CD14-positive monocyte (primary cell): ENCODE results near the gene PLEKHA8. TPM values are rescaled to one million over a fixed set of nuclear protein-coding genes. Genes with fewer than 3 reads are reported as not detected.
A peak's percentile ranks its signal among the peaks of the same experiment; 100 is the strongest.

Experiments used
- DNase-seq, 3 donors: peaks; one replicate each; pipeline ENCODE4 v3.0.0-alpha.2; 2011 to 2022
- H2AFZ ChIP-seq: 2 replicates; pipeline ENCODE4 v1.6.0; 2012; ENCODE audit warnings: mild to moderate bottlenecking, low read depth, low read length, inconsistent platforms; ENCODE audit not compliant: insufficient read depth, poor library complexity, severe bottlenecking
- H3K27ac ChIP-seq, 2 donors: 1 replicate in 1 of 2; 2 replicates in 1 of 2; pipeline ENCODE4 v1.5.1; 2012 to 2013; ENCODE audit warnings: low read length in 2 of 2, control low read depth in 1 of 2, inconsistent platforms in 1 of 2, low read depth in 1 of 2, mild to moderate bottlenecking in 1 of 2
- H3K27me3 ChIP-seq, 2 donors: one replicate each; pipeline versions ENCODE4 v1.6.0 to v1.6.1; 2011 to 2013; ENCODE audit warnings: low read length in 2 of 2; ENCODE audit not compliant: control insufficient read depth in 2 of 2, insufficient read depth in 2 of 2
- H3K36me3 ChIP-seq, 2 donors: replicated peaks in 1 of 2; 1 replicate in 1 of 2; 2 replicates in 1 of 2; pipeline versions ENCODE4 v1.5.1 to v1.6.1; 2012 to 2013; ENCODE audit warnings: low read length in 2 of 2, control low read depth in 1 of 2, inconsistent platforms in 1 of 2, mild to moderate bottlenecking in 1 of 2; ENCODE audit not compliant: insufficient read depth in 2 of 2, control insufficient read depth in 1 of 2
- H3K4me1 ChIP-seq, 2 donors: 1 replicate in 1 of 2; 2 replicates in 1 of 2; pipeline versions ENCODE4 v1.5.1 to v1.6.1; 2012 to 2013; ENCODE audit warnings: low read length in 2 of 2, control low read depth in 1 of 2, inconsistent platforms in 1 of 2, mild to moderate bottlenecking in 1 of 2, moderate library complexity in 1 of 2; ENCODE audit not compliant: insufficient read depth in 2 of 2, control insufficient read depth in 1 of 2
- H3K4me2 ChIP-seq: replicated peaks from 2 replicates; pipeline ENCODE3; 2012; ENCODE audit warnings: low read length, moderate library complexity, mild to moderate bottlenecking; ENCODE audit not compliant: poor library complexity, severe bottlenecking; ENCODE audit errors: extremely low read depth
- H3K4me3 ChIP-seq, 3 experiments: fragments of 200-600 bp in 1 of 3; sonication (generic) in 1 of 3; replicated peaks in 1 of 3; 1 replicate in 2 of 3; 2 replicates in 1 of 3; pipeline ENCODE4 v1.5.1; 2011 to 2013; ENCODE audit warnings: low read length in 3 of 3, mild to moderate bottlenecking in 3 of 3, control low read depth in 2 of 3, low read depth in 2 of 3, inconsistent platforms in 1 of 3, moderate library complexity in 1 of 3
- H3K79me2 ChIP-seq: 2 replicates; pipeline ENCODE4 v1.6.0; 2012; ENCODE audit warnings: mild to moderate bottlenecking, control low read depth, inconsistent platforms, low read length, moderate library complexity; ENCODE audit not compliant: insufficient read depth
- H3K9ac ChIP-seq: 2 replicates; pipeline ENCODE4 v1.6.0; 2017; ENCODE audit warnings: low read length, mild to moderate bottlenecking; ENCODE audit not compliant: insufficient read depth, poor library complexity, severe bottlenecking
- H3K9me3 ChIP-seq, 2 donors: replicated peaks in 1 of 2; 1 replicate in 1 of 2; 2 replicates in 1 of 2; pipeline versions ENCODE4 v1.5.1 to v1.6.1; 2012 to 2013; ENCODE audit warnings: low read length in 2 of 2, control low read depth in 1 of 2; ENCODE audit not compliant: control insufficient read depth in 1 of 2, insufficient read depth in 1 of 2
- H4K20me1 ChIP-seq: 2 replicates; pipeline ENCODE4 v1.6.0; 2012; ENCODE audit warnings: mild to moderate bottlenecking, low read length, control low read depth, moderate library complexity; ENCODE audit not compliant: insufficient read depth
- H3K27ac Mint-ChIP-seq, 7 donors: one replicate each; pipeline ENCODE4 v1.8.0; 2020; ENCODE audit warnings: mild to moderate bottlenecking in 7 of 7, mixed read lengths in 7 of 7, moderate library complexity in 6 of 7, inconsistent platforms in 2 of 7
- H3K27me3 Mint-ChIP-seq, 3 donors: one replicate each; pipeline ENCODE4 v1.8.0; 2021 to 2022; ENCODE audit warnings: low read depth in 3 of 3, mild to moderate bottlenecking in 3 of 3, mixed read lengths in 3 of 3, moderate library complexity in 3 of 3, inconsistent platforms in 1 of 3
- H3K36me3 Mint-ChIP-seq, 2 donors: one replicate each; pipeline ENCODE4 v1.8.0; 2020; ENCODE audit warnings: mixed read lengths in 2 of 2, inconsistent platforms in 1 of 2, mild to moderate bottlenecking in 1 of 2
- H3K4me1 Mint-ChIP-seq: one replicate; pipeline ENCODE4 v1.8.0; 2020; ENCODE audit warnings: mild to moderate bottlenecking, mixed read lengths
- H3K4me3 Mint-ChIP-seq, 2 donors: one replicate each; pipeline ENCODE4 v1.8.0; 2020; ENCODE audit warnings: mild to moderate bottlenecking in 2 of 2, mixed read lengths in 2 of 2, moderate library complexity in 1 of 2
- H3K9me3 Mint-ChIP-seq, 7 donors: one replicate each; pipeline ENCODE4 v1.8.0; 2020 to 2022; ENCODE audit warnings: mixed read lengths in 7 of 7, mild to moderate bottlenecking in 6 of 7, moderate library complexity in 6 of 7, inconsistent platforms in 2 of 7
- WGBS: methylation state at CpG from one replicate; pipeline ENCODE4 v1.1.5; 2013; ENCODE audit warnings: missing lambda C conversion rate; ENCODE audit not compliant: insufficient coverage; 5-methylcytosine and 5-hydroxymethylcytosine counted together
- intact Hi-C, 2 donors: fragments of 100-400 bp; cut with micrococcal nuclease; formaldehyde crosslinking; loops; one replicate each; pipeline versions ENCODE4 v1.15.0 to v1.15.1; 2023
- polyA plus RNA-seq, 3 donors: library from polyadenylated mRNA; depleted of rRNA in 1 of 3; unstranded in 2 of 3; stranded (reverse) in 1 of 3; fragments of 300-500 nt in 2 of 3; fragments of >200 nt in 1 of 3; fragmentation: Illumina TruSeq in 2 of 3; gene quantifications; 1 replicate in 2 of 3; 2 replicates in 1 of 3; pipeline ENCODE4 v1.2.3, GENCODE V29; 2012 to 2021
- TF ChIP-seq, protein P1 (sequence below): fragments of 200-600 bp; IDR thresholded peaks from one replicate; pipeline ENCODE4 v1.8.0; 2022; ENCODE audit warnings: antibody characterized with exemption, mild to moderate bottlenecking

Gene PLEKHA8
- polyA plus RNA-seq, 3 donors, result 2.4 to 2.7 (median 2.6) TPM

DNA sequence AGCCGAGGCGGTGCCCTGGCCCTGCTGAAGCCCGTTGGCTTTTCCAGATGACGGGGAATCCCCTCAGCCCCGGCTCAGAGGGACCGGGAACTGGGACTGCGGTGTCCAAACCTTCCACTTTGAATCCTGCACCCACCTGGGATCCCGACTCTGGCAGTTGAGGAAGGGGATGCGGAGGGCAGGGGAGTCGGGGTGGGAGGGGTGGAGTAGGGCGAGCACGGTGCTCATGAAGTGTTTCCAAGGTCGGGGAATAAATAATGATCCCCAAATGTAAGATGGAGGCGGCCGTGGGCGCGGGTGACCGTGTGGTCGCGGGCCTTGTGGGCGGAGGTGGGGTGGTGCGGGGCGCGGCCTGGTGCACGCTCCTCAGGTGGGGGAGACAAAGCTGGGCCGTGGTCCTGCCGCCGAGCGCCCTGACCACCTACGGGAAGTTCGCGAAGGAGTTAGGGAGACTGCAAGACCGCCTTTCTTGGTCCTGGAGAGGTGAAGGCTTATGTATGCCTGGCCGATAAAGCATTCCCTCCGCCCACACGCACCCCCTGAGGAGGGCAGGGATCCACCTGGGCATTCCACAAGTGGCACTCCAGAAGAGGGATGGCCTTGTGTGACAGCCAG lies 108.0 kb downstream of the PLEKHA8 start:
- H3K4me2 ChIP-seq, result peak overlapping the region; percentile 95
- H3K4me3 ChIP-seq, result peak overlapping the region; percentile 54 to 90 (median 78)
- DNase-seq, result no peak
- Mint-ChIP-seq H3K4me3 (peak overlapping the region; percentile 88 to 96), H3K4me1 (peaks cover 12% of the 10 kb centered on the region), H3K9me3 (peaks cover 0 to 2% (median 0%) of the 10 kb centered on the region in 7 donors), H3K27ac (peak overlapping the region in 1 of 7 donors; percentile 59), H3K27me3 (peaks cover 15 to 25% (median 22%) of the 10 kb centered on the region in 3 donors), H3K36me3 (peaks cover 0 to 4% of the 10 kb centered on the region in 2 donors)
- no peak overlapping the region for H3K27ac ChIP-seq
- 6% methylated on average over 30 of the region's 36 CpGs for WGBS
- H4K20me1 ChIP-seq, result no peaks in the 10 kb centered on the region
- H3K79me2 ChIP-seq, result peaks cover 4% of the 10 kb centered on the region
- intact Hi-C loops, result no loop called here
- no peaks in the 10 kb centered on the region for H3K36me3 ChIP-seq
- TF ChIP-seq, protein P1, sequence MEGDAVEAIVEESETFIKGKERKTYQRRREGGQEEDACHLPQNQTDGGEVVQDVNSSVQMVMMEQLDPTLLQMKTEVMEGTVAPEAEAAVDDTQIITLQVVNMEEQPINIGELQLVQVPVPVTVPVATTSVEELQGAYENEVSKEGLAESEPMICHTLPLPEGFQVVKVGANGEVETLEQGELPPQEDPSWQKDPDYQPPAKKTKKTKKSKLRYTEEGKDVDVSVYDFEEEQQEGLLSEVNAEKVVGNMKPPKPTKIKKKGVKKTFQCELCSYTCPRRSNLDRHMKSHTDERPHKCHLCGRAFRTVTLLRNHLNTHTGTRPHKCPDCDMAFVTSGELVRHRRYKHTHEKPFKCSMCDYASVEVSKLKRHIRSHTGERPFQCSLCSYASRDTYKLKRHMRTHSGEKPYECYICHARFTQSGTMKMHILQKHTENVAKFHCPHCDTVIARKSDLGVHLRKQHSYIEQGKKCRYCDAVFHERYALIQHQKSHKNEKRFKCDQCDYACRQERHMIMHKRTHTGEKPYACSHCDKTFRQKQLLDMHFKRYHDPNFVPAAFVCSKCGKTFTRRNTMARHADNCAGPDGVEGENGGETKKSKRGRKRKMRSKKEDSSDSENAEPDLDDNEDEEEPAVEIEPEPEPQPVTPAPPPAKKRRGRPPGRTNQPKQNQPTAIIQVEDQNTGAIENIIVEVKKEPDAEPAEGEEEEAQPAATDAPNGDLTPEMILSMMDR, result no peak
- H3K27me3 ChIP-seq, result peaks cover 2 to 18% of the 10 kb centered on the region in 2 donors
- peak overlapping the region; percentile 70 for H3K9ac ChIP-seq
- peak overlapping the region; percentile 83 for H2AFZ ChIP-seq
- peaks cover 14 to 23% of the 10 kb centered on the region in 2 donors for H3K4me1 ChIP-seq
- H3K9me3 ChIP-seq, result no peaks in the 10 kb centered on the region

DNA sequence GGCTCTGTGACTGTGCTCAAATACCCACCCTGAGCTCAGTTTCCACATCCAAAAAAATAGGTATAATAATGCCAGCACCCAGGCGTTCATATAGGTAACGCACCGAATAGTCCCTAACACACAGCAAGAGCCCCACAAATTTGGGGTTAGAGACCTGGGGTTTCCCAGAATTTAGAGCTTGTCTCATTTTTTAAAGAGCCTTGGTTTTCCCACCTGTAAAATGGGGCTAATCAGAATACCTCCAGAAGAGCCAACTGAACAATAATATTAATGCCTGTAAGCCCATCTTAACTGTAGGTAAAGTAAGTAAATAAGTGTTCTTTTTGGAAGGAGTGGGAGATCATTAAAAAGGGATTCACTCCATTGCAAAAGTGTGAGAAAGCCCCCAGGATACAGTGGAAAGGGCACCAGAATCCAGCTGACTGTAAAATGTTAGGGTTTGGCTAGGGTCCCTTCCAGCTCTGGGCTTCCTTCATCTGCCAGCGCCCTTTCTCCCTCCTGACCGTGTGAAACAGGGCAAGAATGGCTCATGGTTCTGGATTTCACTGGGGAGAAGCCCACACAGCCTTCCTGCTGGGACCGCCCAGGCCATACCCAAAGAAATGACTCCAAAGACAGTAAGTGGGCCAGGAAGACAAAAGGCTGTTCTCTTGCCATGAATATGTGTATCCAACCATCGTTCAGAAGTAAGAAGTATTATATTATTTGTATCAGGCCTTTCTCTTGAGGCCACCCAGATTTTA lies 108.7 kb downstream of the PLEKHA8 start:
- TF ChIP-seq, protein P1, result no peak
- Mint-ChIP-seq H3K4me1 (peaks cover 12% of the 10 kb centered on the region), H3K27me3 (peaks cover 12 to 23% (median 19%) of the 10 kb centered on the region in 3 donors), H3K4me3 (peak overlapping the region; percentile 88 to 96), H3K9me3 (peaks cover 0 to 2% (median 0%) of the 10 kb centered on the region in 7 donors), H3K36me3 (peaks cover 0 to 4% of the 10 kb centered on the region in 2 donors), H3K27ac (no peak overlapping the region)
- H3K4me3 ChIP-seq, result peak overlapping the region in 1 of 3 experiments; percentile 78
- no peaks in the 10 kb centered on the region for H3K9me3 ChIP-seq
- DNase-seq, result no peak
- no peak overlapping the region for H3K9ac ChIP-seq
- no peaks in the 10 kb centered on the region for H3K36me3 ChIP-seq
- no peak overlapping the region for H3K27ac ChIP-seq
- H3K79me2 ChIP-seq, result peaks cover 4% of the 10 kb centered on the region
- WGBS, result 87% methylated on average over 2 of the region's 7 CpGs
- intact Hi-C loops, result no loop called here
- peaks cover 14 to 23% of the 10 kb centered on the region in 2 donors for H3K4me1 ChIP-seq
- H3K4me2 ChIP-seq, result peak overlapping the region; percentile 95
- H3K27me3 ChIP-seq, result peaks cover 2 to 15% of the 10 kb centered on the region in 2 donors
- H4K20me1 ChIP-seq, result no peaks in the 10 kb centered on the region
- H2AFZ ChIP-seq, result peak overlapping the region; percentile 83
